ENCODE results near the gene GRM7.

DNA sequence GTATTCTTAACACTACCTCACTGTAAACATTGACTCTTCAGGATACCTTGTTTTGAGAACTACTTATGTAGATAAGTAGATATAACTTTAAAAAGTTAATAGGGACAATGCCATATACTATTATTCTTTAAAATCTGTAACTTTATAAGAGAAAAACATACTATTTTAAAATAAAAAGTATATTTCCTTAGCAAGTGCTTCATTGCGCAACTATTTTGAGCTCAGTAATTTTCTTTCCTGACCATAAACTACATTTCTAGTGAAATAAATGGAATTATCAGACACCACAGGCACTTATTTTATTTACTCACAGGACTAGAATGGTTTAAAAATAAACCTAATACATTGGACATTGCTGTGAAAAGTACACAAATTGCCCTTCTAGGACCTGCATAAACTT is 876.3 kb downstream of the GRM7 start:
- TF ChIP-seq CTCF (IDR thresholded peaks at IDR 0.05), result no peak
- TF ChIP-seq POLR2A (IDR thresholded peaks at IDR 0.05), result no peak
